ENCODE data around the gene LRTM1. TPM values are rescaled to one million over a fixed set of nuclear protein-coding genes. Genes with fewer than 3 reads are reported as not detected.

The LRTM1 gene
- total RNA-seq, 2 experiments from 2014 or later: not detected

- no peak overlapping the region for H3K4me3 Mint-ChIP-seq
- H3K9me3 Mint-ChIP-seq: peaks cover 5% of the 10 kb centered on the region
- ChIA-PET POLR2A (no interaction called here), CTCF (no interaction called here)
- no peaks in the 10 kb centered on the region for H3K36me3 Mint-ChIP-seq (ENCODE audit: low read depth)
- no peak overlapping the region for H3K27ac Mint-ChIP-seq
- H3K4me1 Mint-ChIP-seq: no peaks in the 10 kb centered on the region
- H3K27me3 Mint-ChIP-seq: no peaks in the 10 kb centered on the region
- DNase-seq: no peak
Measured at GRCh38 chr3:54918516-54918915, 9.3 kb downstream of the LRTM1 start.

GRCh38 chr3:54917862-54918261 is 10.0 kb downstream of the LRTM1 start:
- CTCF ChIA-PET: no interaction called here
- no peak overlapping the region for H3K4me3 Mint-ChIP-seq

GRCh38 chr3:54917174-54917573 is 10.7 kb downstream of the LRTM1 start:
- H3K27me3 Mint-ChIP-seq: no peaks in the 10 kb centered on the region
- H3K9me3 Mint-ChIP-seq: no peaks in the 10 kb centered on the region
- ChIA-PET POLR2A (no interaction called here), CTCF (no interaction called here)
- no peak for DNase-seq
- H3K4me1 Mint-ChIP-seq: no peaks in the 10 kb centered on the region
- no peaks in the 10 kb centered on the region for H3K36me3 Mint-ChIP-seq (ENCODE audit: low read depth)
- no peak overlapping the region for H3K27ac Mint-ChIP-seq
- H3K4me3 Mint-ChIP-seq: no peak overlapping the region

More at GRCh38 chr3:54917862-54918261, 10.0 kb downstream of the LRTM1 start:
- Mint-ChIP-seq H3K27me3 (no peaks in the 10 kb centered on the region), H3K36me3 (ENCODE audit: low read depth) (no peaks in the 10 kb centered on the region), H3K27ac (no peak overlapping the region), H3K9me3 (no peaks in the 10 kb centered on the region), H3K4me1 (no peaks in the 10 kb centered on the region)
- no peak for DNase-seq
- POLR2A ChIA-PET: no interaction called here

GRCh38 chr3:54916732-54917131 is 11.1 kb downstream of the LRTM1 start:
- Mint-ChIP-seq H3K27me3 (no peaks in the 10 kb centered on the region), H3K27ac (no peak overlapping the region), H3K9me3 (no peaks in the 10 kb centered on the region), H3K4me3 (no peak overlapping the region), H3K36me3 (ENCODE audit: low read depth) (no peaks in the 10 kb centered on the region), H3K4me1 (no peaks in the 10 kb centered on the region)
- ChIA-PET POLR2A (no interaction called here), CTCF (no interaction called here)
- DNase-seq: no peak

- no peak for DNase-seq
- Mint-ChIP-seq H3K4me3 (no peak overlapping the region), H3K9me3 (no peaks in the 10 kb centered on the region), H3K27me3 (no peaks in the 10 kb centered on the region), H3K27ac (no peak overlapping the region), H3K4me1 (no peaks in the 10 kb centered on the region), H3K36me3 (ENCODE audit: low read depth) (no peaks in the 10 kb centered on the region)
- ChIA-PET POLR2A (no interaction called here), CTCF (no interaction called here)
Measured at GRCh38 chr3:54915976-54916375, 11.9 kb downstream of the LRTM1 start.

GRCh38 chr3:54915181-54915580 is 12.7 kb downstream of the LRTM1 start:
- ChIA-PET POLR2A (no interaction called here), CTCF (no interaction called here)
- H3K27me3 Mint-ChIP-seq: no peaks in the 10 kb centered on the region
- DNase-seq: no peak
- H3K36me3 Mint-ChIP-seq (ENCODE audit: low read depth): no peaks in the 10 kb centered on the region
- H3K9me3 Mint-ChIP-seq: no peaks in the 10 kb centered on the region
- H3K27ac Mint-ChIP-seq: no peak overlapping the region
- H3K4me1 Mint-ChIP-seq: no peaks in the 10 kb centered on the region
- H3K4me3 Mint-ChIP-seq: no peak overlapping the region

- Mint-ChIP-seq H3K4me1 (no peaks in the 10 kb centered on the region), H3K27ac (no peak overlapping the region), H3K27me3 (no peaks in the 10 kb centered on the region), H3K36me3 (ENCODE audit: low read depth) (no peaks in the 10 kb centered on the region), H3K9me3 (no peaks in the 10 kb centered on the region), H3K4me3 (no peak overlapping the region)
- no peak for DNase-seq
- ChIA-PET CTCF (no interaction called here), POLR2A (no interaction called here)
Measured at GRCh38 chr3:54914180-54914579, 13.7 kb downstream of the LRTM1 start.

GRCh38 chr3:54909191-54909590 is 18.7 kb downstream of the LRTM1 start:
- Mint-ChIP-seq H3K27ac (no peak overlapping the region), H3K27me3 (no peaks in the 10 kb centered on the region), H3K4me3 (no peak overlapping the region), H3K9me3 (no peaks in the 10 kb centered on the region), H3K4me1 (no peaks in the 10 kb centered on the region), H3K36me3 (ENCODE audit: low read depth) (no peaks in the 10 kb centered on the region)
- ChIA-PET CTCF (interaction anchor here (0.7 kb wide), 1 partner anchor 23 kb away, joined by 3 read pairs; no protein-coding TSS in a partner anchor), POLR2A (no interaction called here)
- no peak for DNase-seq

- H3K27ac Mint-ChIP-seq: no peak overlapping the region
- no peak overlapping the region for H3K4me3 Mint-ChIP-seq
- H3K9me3 Mint-ChIP-seq: no peaks in the 10 kb centered on the region
- H3K27me3 Mint-ChIP-seq: no peaks in the 10 kb centered on the region
- H3K36me3 Mint-ChIP-seq (ENCODE audit: low read depth): no peaks in the 10 kb centered on the region
- H3K4me1 Mint-ChIP-seq: no peaks in the 10 kb centered on the region
- ChIA-PET CTCF (no interaction called here), POLR2A (no interaction called here)
- no peak for DNase-seq
Measured at GRCh38 chr3:54906763-54907162, 21.1 kb downstream of the LRTM1 start.

GRCh38 chr3:54905920-54906319 is 21.9 kb downstream of the LRTM1 start:
- Mint-ChIP-seq H3K27me3 (no peaks in the 10 kb centered on the region), H3K36me3 (ENCODE audit: low read depth) (no peaks in the 10 kb centered on the region), H3K4me3 (no peak overlapping the region), H3K27ac (no peak overlapping the region), H3K9me3 (no peaks in the 10 kb centered on the region), H3K4me1 (no peaks in the 10 kb centered on the region)
- CTCF ChIA-PET: no interaction called here
- DNase-seq: no peak
- POLR2A ChIA-PET: no interaction called here

- Mint-ChIP-seq H3K4me1 (no peaks in the 10 kb centered on the region), H3K4me3 (no peak overlapping the region), H3K27me3 (no peaks in the 10 kb centered on the region), H3K36me3 (ENCODE audit: low read depth) (no peaks in the 10 kb centered on the region), H3K9me3 (no peaks in the 10 kb centered on the region), H3K27ac (no peak overlapping the region)
- ChIA-PET CTCF (interaction anchor here (0.5 kb wide), 1 partner anchor 275 kb away, joined by 3 read pairs; no protein-coding TSS in a partner anchor), POLR2A (no interaction called here)
- no peak for DNase-seq
Measured at GRCh38 chr3:54905261-54905888, 22.5 kb downstream of the LRTM1 start.

GRCh38 chr3:54901906-54902685 is 25.8 kb downstream of the LRTM1 start:
- DNase-seq: no peak
- no peaks in the 10 kb centered on the region for H3K36me3 Mint-ChIP-seq (ENCODE audit: low read depth)
- no peak overlapping the region for H3K27ac Mint-ChIP-seq
- no peaks in the 10 kb centered on the region for H3K27me3 Mint-ChIP-seq
- H3K4me1 Mint-ChIP-seq: no peaks in the 10 kb centered on the region
- H3K9me3 Mint-ChIP-seq: no peaks in the 10 kb centered on the region
- ChIA-PET CTCF (no interaction called here), POLR2A (no interaction called here)
- H3K4me3 Mint-ChIP-seq: no peak overlapping the region

- Mint-ChIP-seq H3K27me3 (no peaks in the 10 kb centered on the region), H3K9me3 (no peaks in the 10 kb centered on the region), H3K4me3 (no peak overlapping the region), H3K36me3 (ENCODE audit: low read depth) (no peaks in the 10 kb centered on the region), H3K27ac (no peak overlapping the region), H3K4me1 (no peaks in the 10 kb centered on the region)
- no peak for DNase-seq
- CTCF ChIA-PET: no interaction called here
- POLR2A ChIA-PET: no interaction called here
Measured at GRCh38 chr3:54900838-54901591, 26.8 kb downstream of the LRTM1 start.

GRCh38 chr3:54899273-54899672 is 28.6 kb downstream of the LRTM1 start:
- no peaks in the 10 kb centered on the region for H3K9me3 Mint-ChIP-seq

More at GRCh38 chr3:54899273-54899672, 28.6 kb downstream of the LRTM1 start:
- Mint-ChIP-seq H3K4me1 (no peaks in the 10 kb centered on the region), H3K36me3 (ENCODE audit: low read depth) (no peaks in the 10 kb centered on the region), H3K27me3 (no peaks in the 10 kb centered on the region), H3K27ac (no peak overlapping the region), H3K4me3 (no peak overlapping the region)
- ChIA-PET CTCF (no interaction called here), POLR2A (no interaction called here)
- no peak for DNase-seq

All from activated CD4-positive, alpha-beta memory T cell treated with anti-CD3 and anti-CD28 coated beads, Interleukin-2, amount 10 ng/mL, durations not matched to agents 7 days and 5 days (primary cell).